DND-41 (cell line): ENCODE data around the gene CTNNA3.

ENCODE experiments used
- CTCF ChIP-seq: IDR thresholded peaks from 2 replicates; pipeline ENCODE4 v1.5.1; 2012; ENCODE audit warnings: borderline replicate concordance, low read length, moderate library complexity, mild to moderate bottlenecking; ENCODE audit not compliant: poor library complexity, severe bottlenecking; ENCODE audit errors: extremely low read depth
- EZH2 ChIP-seq: IDR thresholded peaks from 3 replicates; pipeline ENCODE4 v1.6.1; 2012; ENCODE audit warnings: borderline replicate concordance, low read depth, mild to moderate bottlenecking, moderate library complexity, low read length, inconsistent platforms; ENCODE audit not compliant: severe bottlenecking

GRCh38 chr10:66799474-66799873 lies 896.5 kb downstream of the CTNNA3 start:
- no peak for TF ChIP-seq EZH2
- TF ChIP-seq CTCF, result no peak
